Tibial nerve (tissue), 4 donors: ENCODE results near the gene CPEB3. TPM values are rescaled to one million over a fixed set of nuclear protein-coding genes. Genes with fewer than 3 reads are reported as not detected.
"Not testable (repeated sequence)": the region's sequence is repeated elsewhere in the genome, so short reads cannot be mapped to it uniquely, and the experiment has no call there.

Experiments used
- DNase-seq, 2 donors: peaks; one replicate each; pipeline ENCODE4 v3.0.0-alpha.2; 2019; ENCODE audit warnings: low spot score in 2 of 2
- H3K27ac ChIP-seq, 4 donors: fragments of 200-600 bp; sonication (generic) in 3 of 4; one replicate each; pipeline ENCODE4 v1.5.1; 2017 to 2019; ENCODE audit warnings: mild to moderate bottlenecking in 1 of 4
- H3K27me3 ChIP-seq, 2 donors: fragments of 200-600 bp; sonication (generic) in 1 of 2; one replicate each; pipeline versions ENCODE4 v1.5.1 to v1.6.0; 2017 to 2019
- H3K36me3 ChIP-seq, 3 donors: fragments of 200-600 bp; sonication (generic); one replicate each; pipeline ENCODE4 v1.5.1; 2018 to 2019
- H3K4me1 ChIP-seq, 4 donors: fragments of 200-600 bp; sonication (generic) in 3 of 4; one replicate each; pipeline ENCODE4 v1.5.1; 2017 to 2019
- H3K4me3 ChIP-seq, 4 donors: fragments of 200-600 bp; sonication (generic) in 3 of 4; one replicate each; pipeline ENCODE4 v1.5.1; 2017 to 2019; ENCODE audit warnings: mild to moderate bottlenecking in 1 of 4, moderate library complexity in 1 of 4
- H3K9me3 ChIP-seq, 4 donors: fragments of 200-600 bp; sonication (generic) in 3 of 4; one replicate each; pipeline ENCODE4 v1.5.1; 2017 to 2019
- EP300 ChIP-seq, 2 donors: sonication (generic); formaldehyde crosslinking; IDR thresholded peaks; one replicate each; pipeline ENCODE4 v1.6.1; 2017; ENCODE audit warnings: antibody characterized with exemption in 2 of 2, mild to moderate bottlenecking in 1 of 2
- POLR2A ChIP-seq, 2 donors: fragments of 450-650 bp; IDR thresholded peaks; one replicate each; pipeline ENCODE4 v1.6.1; 2017; ENCODE audit warnings: antibody characterized with exemption in 2 of 2, mild to moderate bottlenecking in 2 of 2, moderate library complexity in 2 of 2
- WGBS, 2 donors: methylation state at CpG; one replicate each; pipeline ENCODE4 v1.1.5; 2018; 5-methylcytosine and 5-hydroxymethylcytosine counted together
- total RNA-seq, 4 donors: library from RNA; depleted of rRNA; stranded (reverse); fragments of >200 nt; gene quantifications; one replicate each; pipeline ENCODE4 v1.1.0, GENCODE V29; 2016
- TF ChIP-seq, protein P1 (sequence below), 5 experiments: fragments of 200-600 bp in 3 of 5; fragments of 450-650 bp in 2 of 5; sonication (generic) in 3 of 5; IDR thresholded peaks; one replicate each; pipeline ENCODE4 v1.5.1; 2016 to 2019; ENCODE audit warnings: antibody characterized with exemption in 5 of 5, mild to moderate bottlenecking in 3 of 5, moderate library complexity in 2 of 5

CPEB3 gene
- total RNA-seq, 4 donors from 2014 or later, result 6.7 to 11.4 (median 8.8) TPM

DNA sequence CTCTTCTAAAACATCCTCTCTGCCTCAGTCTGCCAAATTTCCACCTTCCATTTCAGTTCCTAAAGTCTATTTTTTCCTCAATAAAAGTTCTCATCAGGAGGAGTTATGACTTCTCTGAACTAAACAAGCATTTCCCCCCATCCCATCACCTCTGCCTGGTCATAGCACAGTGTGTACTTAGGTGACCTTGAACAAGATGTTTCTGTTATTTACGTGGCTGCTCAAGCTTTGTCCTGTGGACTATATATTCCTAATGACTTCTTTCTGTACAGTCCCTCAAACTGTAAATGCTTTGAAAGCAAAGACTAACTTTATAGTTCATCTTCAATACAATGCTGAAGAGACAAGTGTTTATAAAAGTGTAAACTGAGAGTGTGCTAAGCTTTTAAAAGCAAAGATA is 166.9 kb downstream of the CPEB3 start:
- H3K4me1 ChIP-seq, result peaks cover 0 to 49% (median 17%) of the 10 kb centered on the region in 4 donors
- H3K9me3 ChIP-seq, result no peaks in the 10 kb centered on the region
- H3K36me3 ChIP-seq, result no peaks in the 10 kb centered on the region
- TF ChIP-seq, protein P1, sequence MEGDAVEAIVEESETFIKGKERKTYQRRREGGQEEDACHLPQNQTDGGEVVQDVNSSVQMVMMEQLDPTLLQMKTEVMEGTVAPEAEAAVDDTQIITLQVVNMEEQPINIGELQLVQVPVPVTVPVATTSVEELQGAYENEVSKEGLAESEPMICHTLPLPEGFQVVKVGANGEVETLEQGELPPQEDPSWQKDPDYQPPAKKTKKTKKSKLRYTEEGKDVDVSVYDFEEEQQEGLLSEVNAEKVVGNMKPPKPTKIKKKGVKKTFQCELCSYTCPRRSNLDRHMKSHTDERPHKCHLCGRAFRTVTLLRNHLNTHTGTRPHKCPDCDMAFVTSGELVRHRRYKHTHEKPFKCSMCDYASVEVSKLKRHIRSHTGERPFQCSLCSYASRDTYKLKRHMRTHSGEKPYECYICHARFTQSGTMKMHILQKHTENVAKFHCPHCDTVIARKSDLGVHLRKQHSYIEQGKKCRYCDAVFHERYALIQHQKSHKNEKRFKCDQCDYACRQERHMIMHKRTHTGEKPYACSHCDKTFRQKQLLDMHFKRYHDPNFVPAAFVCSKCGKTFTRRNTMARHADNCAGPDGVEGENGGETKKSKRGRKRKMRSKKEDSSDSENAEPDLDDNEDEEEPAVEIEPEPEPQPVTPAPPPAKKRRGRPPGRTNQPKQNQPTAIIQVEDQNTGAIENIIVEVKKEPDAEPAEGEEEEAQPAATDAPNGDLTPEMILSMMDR (IDR thresholded peaks at IDR 0.05), result no peak
- TF ChIP-seq EP300 (IDR thresholded peaks at IDR 0.05) (no peak), POLR2A (IDR thresholded peaks at IDR 0.05) (no peak)
- DNase-seq, result no peak
- H3K4me3 ChIP-seq, result no peak overlapping the region
- H3K27ac ChIP-seq, result peak overlapping the region in 3 of 4 donors; percentile 9 to 66 (median 52)
- 41% methylated on average over 1 of the region's 1 CpG for WGBS, 2 donors
- no peaks in the 10 kb centered on the region for H3K27me3 ChIP-seq

DNA sequence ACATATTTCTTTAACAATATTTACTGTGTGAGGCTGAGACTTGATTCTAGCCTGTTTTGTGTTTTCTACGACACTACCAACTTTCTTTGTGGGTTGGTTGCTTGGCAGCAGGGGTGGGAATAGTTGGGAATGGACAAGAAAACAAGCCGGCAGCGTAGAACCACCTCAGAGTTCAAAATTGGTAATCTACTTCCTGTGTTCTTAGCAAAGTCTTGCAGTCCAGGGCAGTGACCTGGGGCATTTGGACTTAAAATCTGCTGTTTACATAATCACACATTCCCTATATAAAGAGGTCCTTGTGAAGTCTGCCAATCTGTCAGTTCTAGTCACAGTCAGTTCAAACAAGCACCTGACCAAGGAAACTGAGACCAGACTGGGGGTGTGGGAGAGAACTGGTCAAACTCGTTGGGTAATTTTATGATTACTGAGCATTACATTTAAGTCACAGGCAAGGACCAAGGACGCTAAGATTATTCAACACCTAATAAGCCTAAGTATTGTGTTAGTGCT is 167.9 kb downstream of the CPEB3 start:
- WGBS, 2 donors, result 32 to 38% methylated on average over 5 of the region's 5 CpGs
- Histone ChIP-seq H3K9me3 (no peaks in the 10 kb centered on the region), H3K27ac (peak overlapping the region in 2 of 4 donors; percentile 1 to 66), H3K36me3 (no peaks in the 10 kb centered on the region), H3K4me1 (peaks cover 0 to 49% (median 17%) of the 10 kb centered on the region in 4 donors), H3K27me3 (no peaks in the 10 kb centered on the region), H3K4me3 (no peak overlapping the region)
- no peak for DNase-seq
- TF ChIP-seq, protein P1 (IDR thresholded peaks at IDR 0.05), result no peak
- TF ChIP-seq EP300 (IDR thresholded peaks at IDR 0.05), result no peak
- no peak for TF ChIP-seq POLR2A (IDR thresholded peaks at IDR 0.05)

DNA sequence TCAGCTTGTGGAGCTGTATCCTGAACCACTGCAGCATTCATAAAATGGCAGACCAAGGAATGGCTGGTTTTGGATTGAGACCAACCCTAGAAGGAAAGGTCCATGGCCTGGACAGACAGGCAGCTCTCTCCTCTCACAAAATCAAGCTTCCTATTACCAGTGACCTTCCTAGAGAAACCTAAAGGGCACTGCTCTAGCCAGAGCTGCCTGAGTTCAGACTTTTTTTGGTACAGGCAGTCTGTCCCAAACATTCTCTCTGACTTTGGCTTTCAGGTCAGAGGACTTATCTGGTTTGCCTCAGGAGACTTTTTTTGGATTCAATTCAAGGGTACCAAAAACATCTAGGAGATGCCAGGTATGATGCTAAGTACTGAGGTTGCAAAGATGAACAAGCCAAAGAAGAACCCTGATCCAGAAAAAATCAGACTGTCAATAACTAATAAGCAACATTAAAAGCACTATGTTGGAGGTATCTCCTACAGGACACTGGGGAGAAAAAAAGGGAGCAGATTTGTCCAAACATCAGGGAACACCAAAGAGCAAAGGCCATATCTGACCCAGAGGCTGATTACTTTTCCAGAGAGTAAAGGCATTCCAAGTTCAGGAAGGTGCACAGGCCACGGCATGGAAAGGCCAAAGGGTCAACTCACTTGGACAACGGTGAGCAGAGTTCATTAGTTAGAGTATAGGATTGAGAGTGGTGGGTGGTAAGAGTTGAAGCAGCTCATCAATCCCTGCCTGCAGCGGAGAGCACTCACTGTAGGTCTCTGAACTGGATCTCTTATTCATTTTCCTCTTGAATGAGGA is 169.0 kb downstream of the CPEB3 start:
- TF ChIP-seq EP300 (IDR thresholded peaks at IDR 0.05), result no peak
- TF ChIP-seq, protein P1 (IDR thresholded peaks at IDR 0.05), result no peak
- Histone ChIP-seq H3K9me3 (no peaks in the 10 kb centered on the region), H3K36me3 (no peaks in the 10 kb centered on the region), H3K4me1 (peaks cover 0 to 49% (median 17%) of the 10 kb centered on the region in 4 donors), H3K27me3 (no peaks in the 10 kb centered on the region), H3K27ac (peak overlapping the region in 2 of 4 donors; percentile 4 to 29), H3K4me3 (no peak overlapping the region)
- WGBS, 2 donors, result 41 to 63% methylated on average over 3 of the region's 3 CpGs
- no peak for DNase-seq

DNA sequence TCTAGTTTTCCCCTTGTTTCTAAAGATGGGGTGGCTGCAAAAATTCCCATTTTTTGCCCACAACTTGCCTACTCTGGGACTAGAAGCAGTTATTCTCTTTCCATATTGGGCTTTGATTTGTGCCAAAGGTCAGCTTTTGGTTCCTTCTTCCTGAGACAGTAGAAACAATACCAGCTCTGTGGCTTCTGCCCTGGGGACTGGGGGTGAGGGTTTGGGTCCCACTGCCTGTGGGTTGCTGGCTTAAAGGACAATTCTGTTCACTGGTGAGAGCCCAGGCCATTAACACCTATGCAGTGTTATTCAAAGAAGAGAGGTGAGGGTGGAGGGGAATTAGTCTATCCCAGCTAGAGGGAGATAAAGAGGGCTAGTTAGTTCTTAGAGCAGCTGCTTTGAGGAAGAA is 171.5 kb downstream of the CPEB3 start:
- no peaks in the 10 kb centered on the region for H3K9me3 ChIP-seq
- H3K27ac ChIP-seq, result peak overlapping the region in 1 of 4 donors; percentile 10
- no peak overlapping the region for H3K4me3 ChIP-seq

DNA sequence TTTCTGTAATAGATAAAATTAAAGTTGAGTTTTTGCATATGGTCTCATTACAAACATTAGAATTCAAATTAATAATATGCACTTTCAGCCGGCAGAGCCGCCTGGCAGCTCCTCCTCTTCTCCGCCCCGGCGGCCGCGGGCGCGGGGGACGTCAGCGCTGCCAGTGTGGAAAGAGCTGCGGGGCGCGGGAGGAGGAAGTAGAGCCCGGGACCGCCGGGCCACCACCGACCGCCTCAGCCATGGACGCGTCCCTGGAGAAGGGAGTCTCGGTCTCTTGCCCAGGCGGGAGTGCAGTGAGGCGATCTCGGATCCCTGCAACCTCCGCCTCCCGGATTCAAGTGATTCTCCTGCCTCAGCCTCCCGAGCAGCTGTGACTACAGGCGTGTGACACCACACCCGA is 176.0 kb downstream of the CPEB3 start:
- WGBS, 2 donors, result 83 to 95% methylated on average over 27 to 30 of the region's 30 CpGs
- not testable (repeated sequence) for H3K4me3 ChIP-seq, H3K36me3 ChIP-seq, DNase-seq, H3K27me3 ChIP-seq, H3K9me3 ChIP-seq, H3K27ac ChIP-seq
- H3K4me1 ChIP-seq, result peaks cover 0 to 26% (median 7%) of the 10 kb centered on the region in 4 donors

More for the DNA sequence above, 171.5 kb downstream of the CPEB3 start:
- Histone ChIP-seq H3K4me1 (peaks cover 0 to 34% (median 6%) of the 10 kb centered on the region in 4 donors), H3K27me3 (no peaks in the 10 kb centered on the region), H3K36me3 (no peaks in the 10 kb centered on the region)
- no peak for DNase-seq
- TF ChIP-seq EP300 (IDR thresholded peaks at IDR 0.05) (no peak), POLR2A (IDR thresholded peaks at IDR 0.05) (no peak)

DNA sequence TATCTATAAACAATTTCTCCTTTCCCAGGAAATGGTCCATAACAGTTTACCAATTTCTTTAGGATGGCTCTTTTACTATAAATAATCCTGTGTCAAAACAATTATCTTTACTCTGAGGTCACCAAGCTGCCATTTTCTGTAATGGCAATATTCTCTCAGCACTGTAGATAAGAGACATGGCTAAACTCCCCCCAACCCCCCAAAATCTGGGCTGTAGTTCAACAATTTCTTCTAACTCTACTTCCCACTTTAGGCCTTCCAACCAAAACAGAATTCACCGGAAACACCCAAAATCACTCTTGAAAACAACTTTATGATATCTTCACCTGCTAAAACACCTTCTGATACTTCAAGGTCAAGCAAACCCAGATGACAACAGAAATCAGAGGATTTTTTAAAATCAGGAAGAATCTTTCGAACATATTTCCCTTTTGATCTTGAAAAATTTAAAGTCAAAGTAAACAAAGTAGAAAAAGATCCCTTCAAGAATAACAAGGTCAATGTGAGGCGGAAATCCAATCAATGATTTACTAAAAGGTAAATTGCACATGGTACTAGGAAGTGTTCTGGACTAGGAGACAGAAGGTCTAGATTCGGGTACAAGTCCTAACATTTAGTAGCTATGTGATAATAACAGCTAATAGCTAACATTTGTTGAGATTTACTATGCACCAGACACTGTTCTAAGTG is 176.8 kb downstream of the CPEB3 start:
- Histone ChIP-seq H3K4me3 (no peak overlapping the region), H3K9me3 (no peaks in the 10 kb centered on the region), H3K36me3 (no peaks in the 10 kb centered on the region), H3K27ac (no peak overlapping the region), H3K4me1 (peaks cover 0 to 35% (median 7%) of the 10 kb centered on the region in 4 donors), H3K27me3 (no peaks in the 10 kb centered on the region)
- TF ChIP-seq POLR2A (IDR thresholded peaks at IDR 0.05) (no peak), EP300 (IDR thresholded peaks at IDR 0.05) (no peak)
- TF ChIP-seq, protein P1 (IDR thresholded peaks at IDR 0.05), result no peak
- 78% methylated on average over 4 of the region's 4 CpGs for WGBS, 2 donors
- DNase-seq, result no peak
